HG03135 (cell line): Measurements from ENCODE around the gene UTY.

Experiments
- ATAC-seq: cut with Tn5 transposase; IDR thresholded peaks from one replicate; pipeline ENCODE4 v1.9.1; 2021; ENCODE audit warnings: mild to moderate bottlenecking, moderate library complexity; ENCODE audit not compliant: unreplicated experiment

Gene UTY

DNA sequence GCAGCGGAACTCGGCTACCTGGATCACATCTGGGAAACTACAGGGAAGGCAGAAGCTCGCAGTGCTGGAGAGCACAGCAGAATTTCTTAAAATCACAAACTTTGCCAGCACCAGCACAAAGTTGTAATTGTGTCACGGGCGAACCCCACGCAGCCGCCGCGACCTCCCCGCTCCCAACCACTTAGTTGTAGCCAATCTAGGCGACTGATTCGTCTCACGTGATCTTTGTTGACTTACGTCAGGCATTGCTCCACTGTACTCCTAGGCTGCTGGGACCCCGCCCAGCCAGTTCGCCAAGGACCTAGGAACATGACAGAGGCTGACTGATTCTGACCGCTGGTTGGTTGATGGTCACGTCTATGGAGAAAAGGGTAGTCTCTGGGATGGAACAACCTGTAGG lies at the start of gene UTY:
Gene UTY (minus strand): TSS at position 206 of the 400 bp plus-strand sequence. CDS start 368 bp downstream, outside the sequence.
- no peak for ATAC-seq

- no peak for ATAC-seq
Observed at GRCh38 chrY:13520474-13520873, 40.6 kb upstream of the UTY start.

- no peak for ATAC-seq
Observed at GRCh38 chrY:13501215-13501614, 21.4 kb upstream of the UTY start.

- ATAC-seq: no peak
Observed at GRCh38 chrY:13493737-13494136, 13.9 kb upstream of the UTY start.

DNA sequence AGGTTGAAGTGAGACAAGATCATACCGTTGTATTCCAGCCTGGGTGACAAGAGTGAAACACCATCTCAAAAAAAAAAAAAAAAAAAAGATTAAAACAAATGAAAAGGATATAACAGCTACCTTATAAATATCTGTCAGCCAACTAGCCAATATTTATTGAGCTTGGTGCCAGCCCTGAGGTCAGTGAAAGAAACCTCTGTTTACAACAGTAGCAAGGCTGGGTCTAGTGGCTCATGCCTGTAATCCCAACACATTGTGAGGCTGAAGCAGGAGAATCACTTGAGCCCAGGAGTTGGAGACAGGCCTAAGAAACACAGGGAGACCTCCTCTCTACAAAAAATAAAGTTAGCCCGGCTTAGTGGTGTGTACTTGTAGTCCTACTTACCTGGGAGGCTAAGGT lies 12.6 kb upstream of the UTY start:
- no peak for ATAC-seq

DNA sequence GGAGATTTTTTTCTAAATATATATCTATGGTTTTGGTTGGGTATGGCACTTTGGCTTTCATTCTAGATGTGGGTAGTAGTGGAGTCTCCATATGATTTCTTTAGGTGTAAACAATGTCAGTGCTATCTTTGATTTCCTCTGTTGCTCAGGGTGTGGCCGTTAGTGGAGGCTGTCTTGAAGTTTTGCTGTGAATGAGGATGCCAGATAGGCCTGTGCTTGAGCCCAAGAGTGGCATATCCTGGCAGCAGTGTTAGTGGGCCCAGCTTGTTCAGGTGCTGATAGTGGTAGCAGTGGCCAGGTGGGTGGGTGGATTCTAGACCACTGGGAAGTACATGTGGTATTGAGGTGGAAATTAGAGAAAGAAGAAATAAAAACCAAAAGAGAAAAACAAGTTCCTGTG lies 8.9 kb upstream of the UTY start:
- ATAC-seq: no peak

DNA sequence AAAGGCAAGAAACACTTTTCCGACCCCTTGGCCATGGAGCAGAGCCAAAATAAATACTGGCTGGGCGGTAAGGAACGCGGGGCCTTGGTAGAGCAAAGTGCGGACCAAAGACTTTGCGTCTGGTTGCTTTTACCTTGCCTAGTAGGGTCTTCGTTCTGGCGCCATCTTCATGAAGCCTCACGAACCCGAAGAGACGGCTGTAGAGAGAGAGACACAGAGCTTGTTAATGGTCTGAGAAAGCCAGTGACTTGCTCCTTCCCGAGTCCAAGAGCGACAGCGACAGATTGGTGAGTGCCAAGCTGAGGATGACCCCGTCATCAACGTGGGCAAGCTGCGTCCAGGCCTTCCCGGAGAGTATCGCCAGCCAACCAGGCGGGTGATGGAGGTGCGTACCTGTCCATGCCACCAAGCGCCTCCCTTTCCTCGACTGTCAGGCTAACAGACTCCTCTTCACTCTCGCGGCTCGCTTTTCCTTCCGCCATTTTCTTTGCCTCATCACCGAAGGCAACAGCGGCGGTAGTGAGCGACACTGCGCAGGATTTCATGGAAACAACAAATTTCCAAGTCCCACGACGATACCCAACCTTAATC lies 617 bp downstream of the UTY start:
- ATAC-seq: no peak

DNA sequence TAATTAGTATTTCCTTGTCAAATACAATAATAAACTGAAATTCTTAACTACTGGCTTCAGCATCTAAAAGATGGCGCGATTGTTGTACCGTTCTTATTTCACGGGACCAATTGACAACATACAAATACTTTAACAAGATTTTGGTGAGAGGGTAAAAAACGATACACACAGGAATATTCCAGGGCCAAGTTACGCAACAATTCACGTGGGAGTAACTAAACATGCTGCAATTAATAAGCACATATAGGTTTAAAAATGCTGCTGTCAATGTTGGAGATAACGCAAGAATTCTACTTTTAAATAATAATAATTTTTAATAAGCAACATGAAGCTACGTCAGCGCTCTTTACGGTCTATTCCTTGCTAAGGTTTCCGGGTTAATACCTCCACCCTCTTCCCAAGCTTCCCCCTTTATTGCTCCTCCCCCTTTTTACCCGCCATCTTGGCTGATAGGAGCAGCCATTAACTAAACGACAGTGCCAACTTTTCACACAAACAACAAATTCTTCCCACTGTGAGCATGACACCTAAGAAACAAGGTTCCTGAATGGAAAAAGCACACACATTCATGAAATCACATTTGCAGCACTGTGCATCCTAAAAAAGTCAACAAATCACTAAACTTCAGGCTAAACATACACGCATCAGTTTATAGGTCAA lies 1.6 kb downstream of the UTY start:
- ATAC-seq: no peak

GRCh38 chrY:13474997-13475396 lies 4.8 kb downstream of the UTY start:
- no peak for ATAC-seq

DNA sequence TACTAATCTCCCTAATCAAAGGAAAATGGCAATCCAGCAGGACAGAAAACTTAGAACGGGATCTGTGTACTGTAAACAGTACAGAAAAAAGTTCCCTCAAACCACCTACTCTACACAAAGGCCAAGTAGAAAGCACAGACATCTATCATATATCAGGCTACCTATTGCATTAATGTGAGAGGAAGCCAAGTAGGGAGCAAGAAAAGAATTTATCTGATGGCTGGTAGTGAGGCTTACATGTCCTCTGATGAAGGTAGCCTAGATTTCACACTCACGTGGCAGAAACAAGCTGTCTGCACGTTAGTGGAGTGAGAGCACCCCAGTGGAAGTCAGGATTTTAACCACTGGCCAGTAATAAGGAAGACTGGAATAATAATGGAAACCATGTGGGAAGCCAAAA lies 28.3 kb downstream of the UTY start:
- ATAC-seq: no peak

- no peak for ATAC-seq
Observed at GRCh38 chrY:13450596-13451130, 29.2 kb downstream of the UTY start.

DNA sequence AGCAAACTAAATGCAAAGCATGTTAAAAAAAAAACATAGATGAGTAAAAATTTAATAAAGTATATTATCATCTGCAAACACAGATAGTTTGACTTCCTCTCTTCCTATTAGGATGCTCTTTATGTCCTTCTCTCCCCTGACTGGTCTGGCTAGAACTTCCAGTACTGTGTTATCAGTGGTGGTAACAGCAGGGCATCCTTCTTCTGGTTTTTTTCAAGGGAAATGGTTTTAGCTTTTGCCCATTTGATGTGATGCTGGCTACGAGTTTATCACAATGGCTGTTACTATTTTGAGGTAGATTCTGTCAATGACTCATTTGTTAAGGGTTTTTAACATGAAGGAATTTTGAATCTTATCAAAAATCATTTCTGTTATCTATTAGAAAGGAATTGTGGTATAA lies 34.3 kb downstream of the UTY start:
- no peak for ATAC-seq

DNA sequence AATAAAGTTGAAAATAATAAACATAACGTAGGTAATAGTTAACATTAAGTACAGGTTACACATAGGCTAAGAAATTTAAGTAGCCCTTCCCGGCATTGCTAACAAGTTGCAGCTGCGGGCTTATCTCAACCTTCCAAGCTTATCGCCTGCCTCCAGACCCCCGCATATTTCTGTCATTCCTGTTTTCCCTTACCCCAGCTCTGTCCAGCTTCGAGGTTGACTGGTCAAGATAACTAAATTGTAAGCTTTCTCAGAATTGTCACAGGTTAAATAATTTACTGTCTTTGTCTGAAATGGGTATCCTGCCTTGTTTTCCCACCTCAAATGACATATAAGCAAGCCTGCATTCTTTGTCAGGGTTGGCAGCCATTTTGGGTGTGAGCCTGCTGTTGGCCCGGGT lies 36.7 kb downstream of the UTY start:
- no peak for ATAC-seq

DNA sequence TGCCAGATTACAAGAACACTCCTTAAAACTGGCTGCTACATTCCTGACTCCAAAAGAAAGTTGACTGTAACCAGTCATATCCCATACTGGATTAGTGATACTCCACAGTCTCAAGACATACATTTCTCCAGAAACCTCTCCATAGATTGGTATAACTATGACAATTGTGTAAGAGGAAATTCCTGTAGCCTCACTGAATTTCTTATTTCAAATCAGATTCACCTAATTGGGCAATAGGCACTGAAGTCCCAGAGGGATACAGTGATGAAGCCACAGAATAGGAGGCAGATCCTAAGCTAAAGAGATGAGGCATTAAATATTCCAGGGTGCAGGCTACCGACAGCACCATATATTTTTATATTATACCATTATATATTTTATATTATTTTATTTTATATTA lies 39.0 kb downstream of the UTY start:
- no peak for ATAC-seq

- no peak for ATAC-seq
Observed at GRCh38 chrY:13435968-13436937, 43.6 kb downstream of the UTY start.

DNA sequence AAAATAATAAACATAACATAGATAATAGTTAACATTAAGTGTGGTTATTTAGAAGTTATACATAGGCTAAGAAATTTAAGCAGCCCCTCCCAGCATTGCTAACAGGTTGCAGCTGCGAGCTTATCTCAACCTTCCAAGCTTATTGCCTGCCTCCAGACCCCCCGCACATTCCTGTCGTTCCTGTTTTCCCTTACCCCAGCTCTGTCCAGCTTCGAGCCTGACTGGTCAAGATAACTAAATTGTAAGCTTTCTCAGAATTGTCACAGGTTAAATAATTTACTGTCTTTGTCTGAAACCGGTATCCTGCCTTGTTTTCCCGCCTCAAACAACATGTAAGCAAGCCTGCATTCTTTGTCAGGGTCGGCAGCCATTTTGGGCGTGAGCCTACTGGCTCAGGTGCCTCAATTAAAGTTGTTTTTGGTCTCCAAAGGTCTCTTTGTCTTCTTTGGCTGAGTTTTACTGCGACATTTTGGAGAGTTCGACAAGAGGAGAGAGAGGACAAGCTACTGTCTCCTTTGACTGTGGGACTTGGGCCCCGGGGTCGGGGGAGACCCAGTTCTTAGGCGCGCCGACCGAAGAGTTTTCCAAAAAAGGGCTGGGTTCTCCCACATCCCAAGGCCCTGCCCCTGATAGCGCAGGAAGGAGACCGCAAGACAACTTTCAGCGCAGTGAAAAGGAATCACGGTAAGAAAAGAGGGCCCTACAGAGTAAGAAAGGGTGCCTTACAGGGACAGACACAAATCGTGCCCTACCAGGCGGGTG lies 44.4 kb downstream of the UTY start:
- ATAC-seq: no peak

DNA sequence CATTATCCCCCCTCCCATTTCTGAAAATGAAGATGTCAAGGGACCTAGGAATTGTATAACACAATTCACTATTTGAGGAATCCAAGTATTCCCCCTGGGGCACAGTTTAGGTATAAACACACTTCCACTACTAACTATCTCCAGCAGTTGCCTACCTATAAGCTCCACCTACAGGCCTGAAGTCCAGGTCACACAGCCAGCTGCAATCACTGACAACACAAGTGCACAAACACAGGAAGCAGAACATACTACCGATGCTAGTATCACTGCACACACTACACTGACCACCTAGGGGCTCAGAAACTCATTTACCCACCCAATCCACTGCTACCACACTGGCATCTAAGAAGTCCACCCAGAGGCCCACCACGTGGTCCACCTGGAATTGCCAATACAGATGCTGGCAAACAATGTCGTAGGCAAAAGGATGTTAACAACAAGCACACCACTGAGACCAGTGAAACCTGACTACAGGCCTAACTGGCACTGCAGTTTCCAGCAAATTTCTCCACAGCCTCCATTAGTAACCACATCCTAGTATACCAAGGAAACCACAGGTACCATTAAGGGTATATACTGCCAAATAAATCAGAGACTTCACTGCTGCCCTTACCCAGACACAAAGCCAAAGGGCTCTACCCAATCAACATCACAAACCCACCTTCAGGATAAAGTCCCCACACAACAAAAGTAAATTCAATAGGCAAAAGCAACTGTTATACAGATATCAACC lies 47.4 kb downstream of the UTY start:
- no peak for ATAC-seq

- ATAC-seq: no peak
Observed at GRCh38 chrY:13429551-13429950, 50.3 kb downstream of the UTY start.

DNA sequence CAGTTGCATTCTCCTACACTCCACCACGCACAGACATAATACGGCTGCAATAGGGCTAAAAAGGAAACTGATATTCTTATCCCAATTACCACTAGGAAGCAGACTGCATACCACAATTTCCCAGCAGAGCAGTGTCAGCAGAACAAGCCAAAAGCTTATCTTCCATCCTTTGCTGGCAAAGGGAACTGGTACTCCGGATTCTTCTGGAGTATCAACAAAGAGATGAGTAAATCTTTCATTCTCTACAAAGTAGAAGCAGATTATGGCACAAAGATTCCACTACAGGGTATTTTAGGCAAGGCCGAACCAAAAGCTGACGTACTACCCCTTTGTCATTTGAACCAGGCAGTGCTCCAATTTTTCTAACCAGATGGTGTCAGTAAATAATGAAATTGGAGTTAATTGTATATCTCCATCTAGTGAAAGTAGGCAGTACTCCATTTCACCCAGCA lies 56.5 kb downstream of the UTY start:
- ATAC-seq: no peak
